H1 (cell line): Measurements from ENCODE around the gene P4HA1. TPM values are rescaled to one million over a fixed set of nuclear protein-coding genes. Genes with fewer than 3 reads are reported as not detected.

ENCODE experiments used
- CBX5 ChIP-seq: fragments of 300-800, 300-1000 bp; sonication (generic); IDR thresholded peaks from 2 replicates; pipeline ENCODE4 v1.7.1; 2016; ENCODE audit warnings: antibody characterized with exemption, low read length, low read depth
- CEBPB ChIP-seq: IDR thresholded peaks from 2 replicates; pipeline ENCODE4 v1.6.1; 2012; ENCODE audit warnings: low read depth, low read length
- CHD2 ChIP-seq: IDR thresholded peaks from 2 replicates; pipeline ENCODE4 v1.6.1; 2012; ENCODE audit warnings: low read length, improper control_type of control experiment
- EZH2 ChIP-seq: fragments of 200-600 bp; sonication (generic); IDR thresholded peaks from 2 replicates; pipeline ENCODE4 v1.7.1; 2012; ENCODE audit warnings: low read depth, mild to moderate bottlenecking, moderate library complexity, low read length, inconsistent platforms; ENCODE audit not compliant: severe bottlenecking
- NRF1 ChIP-seq: IDR thresholded peaks from 2 replicates; pipeline ENCODE4 v1.6.1; 2011; ENCODE audit warnings: mild to moderate bottlenecking, low read depth, low read length, improper control_type of control experiment
- POLR2A ChIP-seq, 2 experiments: IDR thresholded peaks; 1 replicate in 1 of 2; 2 replicates in 1 of 2; pipeline ENCODE4 v1.6.1; 2011; ENCODE audit warnings: low read depth in 2 of 2, low read length in 2 of 2, mild to moderate bottlenecking in 2 of 2; ENCODE audit errors: control extremely low read depth in 1 of 2
- RBBP5 ChIP-seq: IDR thresholded peaks from 2 replicates; pipeline ENCODE4 v1.7.1; 2012; ENCODE audit warnings: low read depth, mild to moderate bottlenecking, inconsistent platforms, low read length, moderate library complexity, borderline replicate concordance
- RXRA ChIP-seq: IDR thresholded peaks from 2 replicates; pipeline ENCODE4 v1.6.1; 2011; ENCODE audit warnings: low read depth, mild to moderate bottlenecking, low read length, moderate library complexity; ENCODE audit not compliant: insufficient read depth
- polyA plus RNA-seq, 7 experiments: library from polyadenylated mRNA; depleted of rRNA in 3 of 7; stranded (reverse) in 5 of 7; unstranded in 2 of 7; fragments of >200 nt in 5 of 7; fragments of 200-250 nt in 2 of 7; gene quantifications; 1 replicate in 5 of 7; 2 replicates in 1 of 7; 4 replicates in 1 of 7; pipeline versions ENCODE4 v1.2.1 to v1.2.3, GENCODE V29; 2011 to 2013; ENCODE audit warnings: missing spikeins in 2 of 7, mixed read lengths in 2 of 7
- total RNA-seq: library from RNA; stranded (reverse); fragmentation: NEBNext Ultra II Directional; extraction: Animal tissue kit (Norgen Biotek cat#: 25700); gene quantifications from 2 replicates; pipeline ENCODE4 v1.2.1, GENCODE V29; 2021
- TF ChIP-seq, protein P1 (sequence below): fragments of 300-600 bp; sonication (generic); IDR thresholded peaks from 2 replicates; pipeline ENCODE4 v1.7.1; 2012; ENCODE audit warnings: low read length, moderate library complexity, mild to moderate bottlenecking, inconsistent platforms; ENCODE audit not compliant: insufficient replicate concordance

Gene P4HA1
- total and polyA plus RNA-seq, 2 of the 8 experiments (the other 6 are each of a cell fraction or from before 2014, with no cell fraction given): 12.0 to 25.7 TPM

DNA sequence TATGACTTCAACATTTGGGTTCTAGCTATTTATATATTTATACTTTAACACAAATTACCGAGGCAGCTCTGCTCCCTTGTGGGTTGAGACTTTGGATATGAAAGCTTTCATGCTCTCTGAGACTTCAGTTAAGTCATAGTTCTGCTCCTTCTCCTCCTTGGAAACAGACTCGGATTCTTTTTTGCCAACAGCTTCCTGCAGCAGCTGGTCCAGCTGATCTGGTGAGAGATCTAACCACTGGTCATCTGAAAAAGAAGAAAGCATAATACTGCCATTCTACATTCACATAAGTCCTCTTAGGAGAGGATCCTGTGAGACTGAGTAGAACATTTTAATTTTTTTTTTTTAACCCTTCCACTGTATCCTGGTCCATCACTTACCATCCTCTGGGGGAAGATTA, 42.6 kb upstream of the P4HA1 start (continued):
- TF ChIP-seq, protein P1, sequence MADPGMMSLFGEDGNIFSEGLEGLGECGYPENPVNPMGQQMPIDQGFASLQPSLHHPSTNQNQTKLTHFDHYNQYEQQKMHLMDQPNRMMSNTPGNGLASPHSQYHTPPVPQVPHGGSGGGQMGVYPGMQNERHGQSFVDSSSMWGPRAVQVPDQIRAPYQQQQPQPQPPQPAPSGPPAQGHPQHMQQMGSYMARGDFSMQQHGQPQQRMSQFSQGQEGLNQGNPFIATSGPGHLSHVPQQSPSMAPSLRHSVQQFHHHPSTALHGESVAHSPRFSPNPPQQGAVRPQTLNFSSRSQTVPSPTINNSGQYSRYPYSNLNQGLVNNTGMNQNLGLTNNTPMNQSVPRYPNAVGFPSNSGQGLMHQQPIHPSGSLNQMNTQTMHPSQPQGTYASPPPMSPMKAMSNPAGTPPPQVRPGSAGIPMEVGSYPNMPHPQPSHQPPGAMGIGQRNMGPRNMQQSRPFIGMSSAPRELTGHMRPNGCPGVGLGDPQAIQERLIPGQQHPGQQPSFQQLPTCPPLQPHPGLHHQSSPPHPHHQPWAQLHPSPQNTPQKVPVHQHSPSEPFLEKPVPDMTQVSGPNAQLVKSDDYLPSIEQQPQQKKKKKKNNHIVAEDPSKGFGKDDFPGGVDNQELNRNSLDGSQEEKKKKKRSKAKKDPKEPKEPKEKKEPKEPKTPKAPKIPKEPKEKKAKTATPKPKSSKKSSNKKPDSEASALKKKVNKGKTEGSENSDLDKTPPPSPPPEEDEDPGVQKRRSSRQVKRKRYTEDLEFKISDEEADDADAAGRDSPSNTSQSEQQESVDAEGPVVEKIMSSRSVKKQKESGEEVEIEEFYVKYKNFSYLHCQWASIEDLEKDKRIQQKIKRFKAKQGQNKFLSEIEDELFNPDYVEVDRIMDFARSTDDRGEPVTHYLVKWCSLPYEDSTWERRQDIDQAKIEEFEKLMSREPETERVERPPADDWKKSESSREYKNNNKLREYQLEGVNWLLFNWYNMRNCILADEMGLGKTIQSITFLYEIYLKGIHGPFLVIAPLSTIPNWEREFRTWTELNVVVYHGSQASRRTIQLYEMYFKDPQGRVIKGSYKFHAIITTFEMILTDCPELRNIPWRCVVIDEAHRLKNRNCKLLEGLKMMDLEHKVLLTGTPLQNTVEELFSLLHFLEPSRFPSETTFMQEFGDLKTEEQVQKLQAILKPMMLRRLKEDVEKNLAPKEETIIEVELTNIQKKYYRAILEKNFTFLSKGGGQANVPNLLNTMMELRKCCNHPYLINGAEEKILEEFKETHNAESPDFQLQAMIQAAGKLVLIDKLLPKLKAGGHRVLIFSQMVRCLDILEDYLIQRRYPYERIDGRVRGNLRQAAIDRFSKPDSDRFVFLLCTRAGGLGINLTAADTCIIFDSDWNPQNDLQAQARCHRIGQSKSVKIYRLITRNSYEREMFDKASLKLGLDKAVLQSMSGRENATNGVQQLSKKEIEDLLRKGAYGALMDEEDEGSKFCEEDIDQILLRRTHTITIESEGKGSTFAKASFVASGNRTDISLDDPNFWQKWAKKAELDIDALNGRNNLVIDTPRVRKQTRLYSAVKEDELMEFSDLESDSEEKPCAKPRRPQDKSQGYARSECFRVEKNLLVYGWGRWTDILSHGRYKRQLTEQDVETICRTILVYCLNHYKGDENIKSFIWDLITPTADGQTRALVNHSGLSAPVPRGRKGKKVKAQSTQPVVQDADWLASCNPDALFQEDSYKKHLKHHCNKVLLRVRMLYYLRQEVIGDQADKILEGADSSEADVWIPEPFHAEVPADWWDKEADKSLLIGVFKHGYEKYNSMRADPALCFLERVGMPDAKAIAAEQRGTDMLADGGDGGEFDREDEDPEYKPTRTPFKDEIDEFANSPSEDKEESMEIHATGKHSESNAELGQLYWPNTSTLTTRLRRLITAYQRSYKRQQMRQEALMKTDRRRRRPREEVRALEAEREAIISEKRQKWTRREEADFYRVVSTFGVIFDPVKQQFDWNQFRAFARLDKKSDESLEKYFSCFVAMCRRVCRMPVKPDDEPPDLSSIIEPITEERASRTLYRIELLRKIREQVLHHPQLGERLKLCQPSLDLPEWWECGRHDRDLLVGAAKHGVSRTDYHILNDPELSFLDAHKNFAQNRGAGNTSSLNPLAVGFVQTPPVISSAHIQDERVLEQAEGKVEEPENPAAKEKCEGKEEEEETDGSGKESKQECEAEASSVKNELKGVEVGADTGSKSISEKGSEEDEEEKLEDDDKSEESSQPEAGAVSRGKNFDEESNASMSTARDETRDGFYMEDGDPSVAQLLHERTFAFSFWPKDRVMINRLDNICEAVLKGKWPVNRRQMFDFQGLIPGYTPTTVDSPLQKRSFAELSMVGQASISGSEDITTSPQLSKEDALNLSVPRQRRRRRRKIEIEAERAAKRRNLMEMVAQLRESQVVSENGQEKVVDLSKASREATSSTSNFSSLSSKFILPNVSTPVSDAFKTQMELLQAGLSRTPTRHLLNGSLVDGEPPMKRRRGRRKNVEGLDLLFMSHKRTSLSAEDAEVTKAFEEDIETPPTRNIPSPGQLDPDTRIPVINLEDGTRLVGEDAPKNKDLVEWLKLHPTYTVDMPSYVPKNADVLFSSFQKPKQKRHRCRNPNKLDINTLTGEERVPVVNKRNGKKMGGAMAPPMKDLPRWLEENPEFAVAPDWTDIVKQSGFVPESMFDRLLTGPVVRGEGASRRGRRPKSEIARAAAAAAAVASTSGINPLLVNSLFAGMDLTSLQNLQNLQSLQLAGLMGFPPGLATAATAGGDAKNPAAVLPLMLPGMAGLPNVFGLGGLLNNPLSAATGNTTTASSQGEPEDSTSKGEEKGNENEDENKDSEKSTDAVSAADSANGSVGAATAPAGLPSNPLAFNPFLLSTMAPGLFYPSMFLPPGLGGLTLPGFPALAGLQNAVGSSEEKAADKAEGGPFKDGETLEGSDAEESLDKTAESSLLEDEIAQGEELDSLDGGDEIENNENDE: no peak
- TF ChIP-seq RXRA (no peak), CEBPB (no peak), RBBP5 (no peak), POLR2A (IDR thresholded peaks at IDR 0.05; ENCODE audit: control extremely low read depth in 1 of 2, low read depth in 2 of 2, low read length in 2 of 2) (no peak), EZH2 (no peak), CHD2 (no peak), CBX5 (no peak), NRF1 (no peak)
- TF ChIP-seq, all 59 proteins: peak for 0
